ENCODE measurements around the gene LRP6. TPM values are rescaled to one million over a fixed set of nuclear protein-coding genes. Genes with fewer than 3 reads are reported as not detected.
A peak's percentile ranks its signal among the peaks of the same experiment; 100 is the strongest.

The LRP6 gene
- total RNA-seq, 1 experiment from 2014 or later: 62.4 TPM

DNA sequence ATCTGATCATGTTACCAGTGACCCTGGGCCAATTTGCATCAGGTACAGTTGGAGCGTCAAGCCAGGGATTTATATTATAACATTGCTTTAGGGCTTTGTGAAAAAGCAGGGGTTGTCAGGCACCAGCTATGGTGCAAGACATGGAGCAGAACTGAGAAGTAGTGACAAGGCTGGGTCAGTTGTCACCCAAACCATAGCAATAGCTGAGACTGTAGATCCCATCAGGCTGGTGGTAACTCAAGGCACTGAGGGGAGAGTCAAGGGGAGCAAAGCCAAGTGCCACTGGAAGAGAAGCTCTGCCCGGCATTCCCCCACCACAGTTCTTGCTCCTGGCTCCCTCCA is 179.2 kb downstream of the LRP6 start:
- no peak overlapping the region for H3K23ac ChIP-seq (ENCODE audit: insufficient read length, low read depth, low read length)
- Mint-ChIP-seq H3K9me3 (no peaks in the 10 kb centered on the region), H3K27me3 (ENCODE audit: low read depth) (no peaks in the 10 kb centered on the region), H3K4me1 (peaks cover 28 to 33% of the 10 kb centered on the region in 2 experiments), H3K36me3 (ENCODE audit: insufficient read depth in 1 of 3, low read depth in 3 of 3) (peaks cover 0 to 2% (median 0%) of the 10 kb centered on the region in 3 experiments; a peak in 1 of 7 replicates), H3K27ac (peak overlapping the region; percentile 76 to 91 (median 89); a peak in 4 of 7 replicates), H3K4me3 (peak overlapping the region in 1 of 2 experiments; percentile 57; a peak in 1 of 5 replicates)
- TF ChIP-seq, protein P1, sequence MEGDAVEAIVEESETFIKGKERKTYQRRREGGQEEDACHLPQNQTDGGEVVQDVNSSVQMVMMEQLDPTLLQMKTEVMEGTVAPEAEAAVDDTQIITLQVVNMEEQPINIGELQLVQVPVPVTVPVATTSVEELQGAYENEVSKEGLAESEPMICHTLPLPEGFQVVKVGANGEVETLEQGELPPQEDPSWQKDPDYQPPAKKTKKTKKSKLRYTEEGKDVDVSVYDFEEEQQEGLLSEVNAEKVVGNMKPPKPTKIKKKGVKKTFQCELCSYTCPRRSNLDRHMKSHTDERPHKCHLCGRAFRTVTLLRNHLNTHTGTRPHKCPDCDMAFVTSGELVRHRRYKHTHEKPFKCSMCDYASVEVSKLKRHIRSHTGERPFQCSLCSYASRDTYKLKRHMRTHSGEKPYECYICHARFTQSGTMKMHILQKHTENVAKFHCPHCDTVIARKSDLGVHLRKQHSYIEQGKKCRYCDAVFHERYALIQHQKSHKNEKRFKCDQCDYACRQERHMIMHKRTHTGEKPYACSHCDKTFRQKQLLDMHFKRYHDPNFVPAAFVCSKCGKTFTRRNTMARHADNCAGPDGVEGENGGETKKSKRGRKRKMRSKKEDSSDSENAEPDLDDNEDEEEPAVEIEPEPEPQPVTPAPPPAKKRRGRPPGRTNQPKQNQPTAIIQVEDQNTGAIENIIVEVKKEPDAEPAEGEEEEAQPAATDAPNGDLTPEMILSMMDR (conservative IDR thresholded peaks at IDR 0.05): no peak
- no peak overlapping the region for H4K5ac ChIP-seq (ENCODE audit: insufficient read length, low read depth, low read length)
- no peak overlapping the region for H3K18ac ChIP-seq (ENCODE audit: insufficient read length, low read depth, low read length)
- H4K91ac ChIP-seq (ENCODE audit: insufficient read length, low read depth, low read length): no peak overlapping the region
- WGBS (ENCODE audit: extremely low coverage, insufficient read length, low lambda C conversion rate): no CpG with 5 or more reads among the region's 2 CpGs
- H2BK15ac ChIP-seq (ENCODE audit: low read depth, low read length): no peak overlapping the region
- H3K27me3 ChIP-seq (ENCODE audit: insufficient read depth, low read length): no peaks in the 10 kb centered on the region
- H3K56ac ChIP-seq (ENCODE audit: insufficient read length, low read depth, low read length): no peak overlapping the region
- peak; percentile 29 for DNase-seq
- no peak overlapping the region for H3T11ph ChIP-seq (ENCODE audit: low read length)
- H4K20me1 ChIP-seq (ENCODE audit: control insufficient read depth, insufficient read depth, insufficient read length): no peaks in the 10 kb centered on the region
- H3K79me2 ChIP-seq (ENCODE audit: insufficient read depth, low read length): no peaks in the 10 kb centered on the region
- H2AFZ ChIP-seq (ENCODE audit: low read length): no peak overlapping the region
- no peaks in the 10 kb centered on the region for H3K23me2 ChIP-seq (ENCODE audit: insufficient read length, low read depth, low read length, poor library complexity, severe bottlenecking)
- H2AK5ac ChIP-seq (ENCODE audit: insufficient read length, low read length): no peak overlapping the region
- H3K4ac ChIP-seq (ENCODE audit: low read depth, low read length): no peak overlapping the region
- H4K8ac ChIP-seq (replicated peaks; ENCODE audit: insufficient read length, low read depth, low read length): no peak overlapping the region
- H3K14ac ChIP-seq (ENCODE audit: insufficient read depth, low read length): no peak overlapping the region
- H2BK120ac ChIP-seq (ENCODE audit: low read depth, low read length, poor library complexity, severe bottlenecking): no peak overlapping the region
- no peak overlapping the region for H3K9ac ChIP-seq (ENCODE audit: extremely low read depth, insufficient read length, low read length)
- no peak overlapping the region for H2BK5ac ChIP-seq (ENCODE audit: insufficient read length, low read length)
- H2BK12ac ChIP-seq (ENCODE audit: insufficient read length, low read depth, low read length): no peak overlapping the region
- no peak overlapping the region for H3K4me2 ChIP-seq (ENCODE audit: insufficient read depth, insufficient read length, low read length)
- no peaks in the 10 kb centered on the region for H3K9me3 ChIP-seq (ENCODE audit: control insufficient read depth, low read depth, low read length)
- peaks cover 10% of the 10 kb centered on the region; the same call in 1 of the 2 replicates for H3K4me1 ChIP-seq (ENCODE audit: insufficient read depth, low read length)
- no peaks in the 10 kb centered on the region for H3K79me1 ChIP-seq (ENCODE audit: insufficient read depth, low read depth, low read length, poor library complexity, severe bottlenecking)
- no peak overlapping the region for H3K27ac ChIP-seq (ENCODE audit: insufficient read length, low read depth, low read length)
- H2BK20ac ChIP-seq (ENCODE audit: low read depth, low read length, poor library complexity, severe bottlenecking): no peak overlapping the region
